GM10248 (cell line): ENCODE results near the gene TMEM126A.
"Not testable (repeated sequence)": the region's sequence is repeated elsewhere in the genome, so short reads cannot be mapped to it uniquely, and the experiment has no call there.

ENCODE experiments used
- CTCF ChIA-PET: fragments of 300-600 bp; sonication (Branson Sonifier 250); formaldehyde crosslinking; extraction: SDS; loops from one replicate; lab custom pipeline; 2021; ENCODE audit warnings: antibody characterized with exemption; lab: Yijun Ruan, JAX
- POLR2A ChIA-PET: fragments of 350-650 bp; sonication (Branson Sonifier 250); formaldehyde crosslinking; extraction: SDS; loops from one replicate; lab custom pipeline; 2020; ENCODE audit warnings: antibody characterized with exemption; lab: Yijun Ruan, JAX
- DNase-seq: peaks from one replicate; pipeline ENCODE4 v3.0.0; 2012; ENCODE audit errors: extremely low spot score
- TF ChIP-seq, protein P1 (sequence below): IDR thresholded peaks from 2 replicates; pipeline ENCODE4 v1.5.1; 2012; ENCODE audit warnings: mild to moderate bottlenecking, low read depth; ENCODE audit errors: extremely low read depth, missing control alignments, control extremely low read depth

TMEM126A gene

DNA sequence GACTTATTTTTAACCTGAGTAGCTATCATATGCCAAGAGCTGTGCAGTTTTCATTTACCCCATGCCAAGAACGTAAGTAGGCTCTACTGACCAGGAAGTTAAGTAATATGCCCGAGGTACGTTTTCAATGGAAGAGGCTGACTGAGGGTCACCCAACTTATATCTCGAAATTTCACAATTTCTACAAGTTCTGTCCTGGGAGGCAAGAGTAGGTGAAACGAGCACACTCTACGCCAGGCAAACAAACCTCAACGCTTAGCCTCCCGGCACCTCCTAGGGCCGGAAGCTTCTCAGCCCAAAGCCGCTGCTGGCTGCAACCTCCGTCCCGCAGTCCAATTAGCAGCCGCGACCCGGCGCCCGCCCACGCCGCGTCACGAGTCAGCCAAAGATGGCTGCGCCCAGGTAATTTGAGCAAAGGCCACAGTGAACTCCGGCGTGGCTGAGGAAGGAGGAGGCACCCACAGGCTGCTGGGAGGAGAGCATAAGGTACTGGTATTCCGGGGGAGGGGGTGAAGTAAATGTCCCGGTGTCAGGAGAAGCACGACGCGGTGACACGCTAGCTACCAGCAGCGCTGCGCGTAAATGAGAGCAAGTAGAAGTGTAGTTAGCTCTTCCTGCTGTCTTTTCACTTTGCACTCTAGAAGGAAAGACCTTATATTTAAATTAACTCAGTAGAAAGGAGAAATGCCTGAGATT is at the start of gene TMEM126A:
Gene TMEM126A (plus strand): TSS at position 364 of the 696 bp plus-strand sequence. CDS start 2,289 bp downstream, outside the sequence.
- TF ChIP-seq, protein P1, sequence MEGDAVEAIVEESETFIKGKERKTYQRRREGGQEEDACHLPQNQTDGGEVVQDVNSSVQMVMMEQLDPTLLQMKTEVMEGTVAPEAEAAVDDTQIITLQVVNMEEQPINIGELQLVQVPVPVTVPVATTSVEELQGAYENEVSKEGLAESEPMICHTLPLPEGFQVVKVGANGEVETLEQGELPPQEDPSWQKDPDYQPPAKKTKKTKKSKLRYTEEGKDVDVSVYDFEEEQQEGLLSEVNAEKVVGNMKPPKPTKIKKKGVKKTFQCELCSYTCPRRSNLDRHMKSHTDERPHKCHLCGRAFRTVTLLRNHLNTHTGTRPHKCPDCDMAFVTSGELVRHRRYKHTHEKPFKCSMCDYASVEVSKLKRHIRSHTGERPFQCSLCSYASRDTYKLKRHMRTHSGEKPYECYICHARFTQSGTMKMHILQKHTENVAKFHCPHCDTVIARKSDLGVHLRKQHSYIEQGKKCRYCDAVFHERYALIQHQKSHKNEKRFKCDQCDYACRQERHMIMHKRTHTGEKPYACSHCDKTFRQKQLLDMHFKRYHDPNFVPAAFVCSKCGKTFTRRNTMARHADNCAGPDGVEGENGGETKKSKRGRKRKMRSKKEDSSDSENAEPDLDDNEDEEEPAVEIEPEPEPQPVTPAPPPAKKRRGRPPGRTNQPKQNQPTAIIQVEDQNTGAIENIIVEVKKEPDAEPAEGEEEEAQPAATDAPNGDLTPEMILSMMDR, result no peak
- POLR2A ChIA-PET, result interaction anchor here (0.7 to 1.7 kb wide), 6 partner anchors 8 to 912 kb away, joined by 3 to 11 read pairs (median 4); partner anchors contain the start of genes CREBZF and TMEM126B
- DNase-seq, result peak; percentile 89
- CTCF ChIA-PET, result interaction anchor here (1.0 to 3.8 kb wide), 7 partner anchors 10 to 207 kb away, joined by 3 to 27 read pairs (median 8); partner anchors contain the start of genes CCDC83, CREBZF, DLG2 and TMEM126B

DNA sequence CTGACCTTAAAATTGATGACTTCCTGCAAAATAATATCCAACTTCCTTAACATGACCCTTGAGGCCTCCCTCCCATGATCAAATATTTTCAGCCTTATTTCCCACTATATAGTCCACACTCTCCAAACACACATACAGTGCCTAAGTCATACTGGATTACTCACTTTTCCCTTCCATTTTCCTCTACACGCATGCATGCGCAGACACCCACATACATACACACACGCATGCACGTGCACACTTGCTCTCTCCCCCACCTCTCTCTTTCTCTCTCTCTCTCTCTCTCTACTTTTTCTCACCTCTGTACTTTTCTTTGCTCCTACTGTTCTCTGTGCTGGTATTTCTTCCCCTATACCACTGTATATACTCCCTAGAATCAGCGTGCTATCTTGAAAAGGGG is 48.7 kb upstream of the TMEM126A start:
- ChIA-PET POLR2A (no interaction called here), CTCF (interaction anchor here (0.7 to 1.9 kb wide), 2 partner anchors 11 to 732 kb away, joined by 3 to 4 read pairs; no protein-coding TSS in a partner anchor)
- TF ChIP-seq, protein P1, result no peak
- DNase-seq, result no peak

DNA sequence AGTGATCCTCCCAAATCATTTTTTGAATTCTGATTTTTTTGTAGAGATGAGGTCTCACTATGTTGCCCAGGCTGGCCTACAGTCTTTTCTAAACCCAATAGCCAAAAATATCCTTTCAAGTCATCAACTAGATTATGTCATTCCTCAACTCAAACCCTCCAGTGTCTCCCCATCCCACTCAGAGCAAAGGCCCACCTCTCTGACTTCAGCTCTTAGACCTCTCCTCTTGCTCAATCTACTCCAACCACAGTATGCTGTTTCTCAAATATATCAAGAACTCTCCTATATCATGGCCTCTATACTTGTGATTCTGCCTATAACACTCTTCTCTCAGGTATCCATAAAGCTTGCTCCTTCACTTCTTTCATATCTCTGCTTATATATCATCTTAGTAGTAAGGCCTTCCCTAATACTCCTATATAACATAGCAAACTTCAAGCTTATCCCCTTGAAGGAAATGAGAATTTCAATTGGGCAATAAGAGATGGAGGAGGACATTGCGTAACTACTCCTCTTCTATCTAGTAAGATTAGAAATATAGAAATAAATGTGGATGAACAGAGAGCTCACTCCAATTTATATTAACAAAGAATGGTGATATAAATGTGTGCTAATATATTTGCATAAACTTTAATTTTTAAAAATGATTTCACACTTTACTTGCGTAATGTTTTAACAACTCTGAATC is 45.1 kb upstream of the TMEM126A start:
- no peak for DNase-seq
- POLR2A ChIA-PET, result no interaction called here
- CTCF ChIA-PET, result interaction anchor here (1.5 kb wide), 1 partner anchor 11 kb away, joined by 5 read pairs; no protein-coding TSS in a partner anchor
- TF ChIP-seq, protein P1, result no peak

DNA sequence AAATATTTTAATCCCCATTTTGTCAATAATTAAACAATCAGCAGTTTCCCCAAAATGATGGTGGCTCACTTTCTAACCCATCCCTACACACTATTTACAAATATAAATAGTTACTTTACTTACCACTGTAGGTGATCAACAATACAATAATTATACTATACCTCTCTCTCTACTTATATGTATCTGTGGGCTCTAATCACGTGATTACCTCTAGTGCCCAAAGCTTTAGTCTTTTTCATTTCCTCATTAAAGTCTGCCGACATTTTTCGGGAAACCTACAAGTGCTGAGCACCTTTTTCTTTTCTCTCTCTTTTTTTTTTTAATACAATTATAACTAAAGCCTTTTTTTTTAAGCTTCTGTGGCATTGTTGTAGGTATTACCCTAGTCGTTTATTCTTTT is 44.5 kb upstream of the TMEM126A start:
- no peak for DNase-seq
- ChIA-PET CTCF (no interaction called here), POLR2A (no interaction called here)
- TF ChIP-seq, protein P1, result no peak

DNA sequence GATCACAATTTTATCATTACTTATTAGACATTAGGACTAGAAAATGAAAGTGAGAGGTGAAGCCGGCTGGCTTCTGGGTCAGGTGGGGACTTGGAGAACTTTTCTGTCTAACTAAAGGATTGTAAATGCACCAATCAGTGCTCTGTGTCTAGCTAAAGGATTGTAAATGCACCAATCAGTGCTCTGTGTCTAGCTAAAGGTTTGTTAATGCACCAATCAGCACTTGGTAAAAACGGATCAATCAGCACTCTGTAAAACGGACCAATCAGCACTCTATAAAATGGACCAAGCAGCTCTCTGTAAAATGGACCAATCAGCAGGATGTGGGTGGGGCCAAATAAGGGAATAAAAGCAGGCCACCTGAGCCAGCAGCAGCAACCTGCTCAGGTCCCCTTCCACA is 41.5 kb upstream of the TMEM126A start:
- POLR2A ChIA-PET, DNase-seq: not testable (repeated sequence)
- CTCF ChIA-PET, result interaction anchor here (1.2 kb wide), 1 partner anchor 9 kb away, joined by 4 read pairs; no protein-coding TSS in a partner anchor

DNA sequence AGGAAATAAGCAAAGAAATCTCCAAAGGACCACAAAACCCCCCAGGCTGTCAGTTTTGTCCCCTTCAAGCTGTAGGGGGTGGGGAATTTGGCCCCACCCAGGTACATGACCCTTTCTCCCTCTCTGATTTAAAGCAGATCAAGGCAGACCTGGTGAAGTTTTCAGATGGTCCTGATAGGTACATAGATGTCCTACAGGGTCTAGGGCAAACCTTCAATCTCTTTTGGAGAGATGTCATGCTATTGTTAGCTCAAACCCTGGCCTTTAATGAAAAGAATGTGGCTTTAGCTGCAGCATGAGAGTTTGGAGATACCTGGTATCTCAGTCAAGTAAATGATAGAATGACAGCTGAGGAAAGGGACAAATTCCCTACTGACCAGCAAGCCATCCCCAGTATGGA is 39.1 kb upstream of the TMEM126A start:
- CTCF ChIA-PET, POLR2A ChIA-PET, DNase-seq: not testable (repeated sequence)

DNA sequence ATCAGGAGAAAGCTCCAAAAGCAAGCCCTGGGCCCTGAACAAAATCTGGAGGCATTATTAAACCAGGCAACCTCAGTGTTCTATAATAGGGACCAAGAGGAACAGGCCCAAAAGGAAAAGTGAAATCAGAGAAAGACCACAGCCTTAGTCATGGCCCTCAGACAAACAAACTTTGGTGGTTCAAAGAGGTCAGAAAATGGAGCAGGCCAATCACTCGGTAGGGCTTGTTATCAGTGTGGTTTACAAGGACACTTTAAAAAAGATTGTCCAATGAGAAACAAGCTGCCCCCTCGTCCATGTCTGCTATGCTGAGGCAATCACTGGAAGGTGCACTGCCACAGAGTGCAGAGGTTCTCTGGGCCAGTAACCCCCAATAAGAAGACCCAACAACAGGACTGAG is 38.5 kb upstream of the TMEM126A start:
- DNase-seq, POLR2A ChIA-PET, CTCF ChIA-PET: not testable (repeated sequence)

DNA sequence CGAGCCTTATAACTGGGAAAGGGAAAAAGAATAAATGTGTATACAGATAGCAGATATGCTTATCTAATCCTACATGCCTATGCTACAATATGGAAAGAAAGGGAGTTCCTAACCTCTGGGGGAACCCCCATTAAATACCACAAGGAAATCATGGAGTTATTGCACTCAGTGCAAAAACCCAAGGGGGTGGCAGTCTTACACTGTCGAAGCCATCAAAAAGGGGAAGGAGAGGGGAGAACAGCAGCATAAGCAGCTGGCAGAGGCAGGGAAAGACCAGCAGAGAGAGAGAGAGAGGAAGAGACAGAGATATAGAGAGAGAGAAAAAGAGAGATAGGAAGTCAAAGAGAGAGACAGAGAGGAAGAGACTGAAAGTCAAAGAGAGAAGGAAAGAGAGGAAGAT is 36.1 kb upstream of the TMEM126A start:
- CTCF ChIA-PET, DNase-seq, POLR2A ChIA-PET: not testable (repeated sequence)
